Measurements from ENCODE around the gene TSPAN11.

DNA sequence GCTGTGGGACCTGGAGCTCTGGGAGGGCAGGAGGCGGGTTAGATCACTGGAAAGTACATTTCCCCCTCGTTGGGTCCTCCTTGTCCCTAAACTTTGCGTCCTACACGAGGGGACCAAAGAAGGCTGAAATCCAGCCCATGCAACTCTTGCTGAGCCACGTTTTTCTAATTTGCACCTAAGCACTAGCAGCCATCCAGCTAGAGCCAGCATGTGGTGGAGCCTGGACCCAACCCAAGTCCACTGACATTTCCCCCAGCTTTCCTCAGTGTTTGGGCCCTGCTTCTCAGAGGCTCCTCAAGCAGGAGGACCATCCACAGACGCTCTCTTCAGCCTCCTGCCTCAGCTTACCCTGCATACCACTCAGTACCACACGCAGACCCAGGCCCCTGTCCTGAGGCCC, 49.7 kb downstream of the TSPAN11 start:
- TF ChIP-seq, protein P1, sequence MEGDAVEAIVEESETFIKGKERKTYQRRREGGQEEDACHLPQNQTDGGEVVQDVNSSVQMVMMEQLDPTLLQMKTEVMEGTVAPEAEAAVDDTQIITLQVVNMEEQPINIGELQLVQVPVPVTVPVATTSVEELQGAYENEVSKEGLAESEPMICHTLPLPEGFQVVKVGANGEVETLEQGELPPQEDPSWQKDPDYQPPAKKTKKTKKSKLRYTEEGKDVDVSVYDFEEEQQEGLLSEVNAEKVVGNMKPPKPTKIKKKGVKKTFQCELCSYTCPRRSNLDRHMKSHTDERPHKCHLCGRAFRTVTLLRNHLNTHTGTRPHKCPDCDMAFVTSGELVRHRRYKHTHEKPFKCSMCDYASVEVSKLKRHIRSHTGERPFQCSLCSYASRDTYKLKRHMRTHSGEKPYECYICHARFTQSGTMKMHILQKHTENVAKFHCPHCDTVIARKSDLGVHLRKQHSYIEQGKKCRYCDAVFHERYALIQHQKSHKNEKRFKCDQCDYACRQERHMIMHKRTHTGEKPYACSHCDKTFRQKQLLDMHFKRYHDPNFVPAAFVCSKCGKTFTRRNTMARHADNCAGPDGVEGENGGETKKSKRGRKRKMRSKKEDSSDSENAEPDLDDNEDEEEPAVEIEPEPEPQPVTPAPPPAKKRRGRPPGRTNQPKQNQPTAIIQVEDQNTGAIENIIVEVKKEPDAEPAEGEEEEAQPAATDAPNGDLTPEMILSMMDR (IDR thresholded peaks at IDR 0.05) = no peak
- no peak for TF ChIP-seq POLR2A (IDR thresholded peaks at IDR 0.05)

Measured in body of pancreas (tissue), 4 donors.